ENCODE results near the gene HCFC1.

The HCFC1 gene

GRCh38 chrX:153973127-153974002 lies 1.7 kb upstream of the HCFC1 start:
- FAIRE-seq = no peak

- FAIRE-seq = no peak
Observed at GRCh38 chrX:153972368-153973126, 929 bp upstream of the HCFC1 start, which contains the start of gene TMEM187. Gene TMEM187, plus strand, starts transcription at chrX:153972754. Its CDS starts 9,309 bp downstream, at chrX:153982063.

- FAIRE-seq = no peak
Observed at GRCh38 chrX:153971124-153971449, 531 bp downstream of the HCFC1 start.

GRCh38 chrX:153970357-153971123 lies 1.1 kb downstream of the HCFC1 start:
- FAIRE-seq = no peak

- no peak for FAIRE-seq
Observed at GRCh38 chrX:153969904-153970356, 1.7 kb downstream of the HCFC1 start.

- no peak for FAIRE-seq
Observed at GRCh38 chrX:153969125-153969903, 2.3 kb downstream of the HCFC1 start.

GRCh38 chrX:153968754-153969124 lies 2.9 kb downstream of the HCFC1 start:
- FAIRE-seq = no peak

GRCh38 chrX:153968255-153968654 lies 3.4 kb downstream of the HCFC1 start:
- no peak for FAIRE-seq

- FAIRE-seq = no peak
Observed at GRCh38 chrX:153967536-153968224, 3.9 kb downstream of the HCFC1 start.

- FAIRE-seq = no peak
Observed at GRCh38 chrX:153966841-153967535, 4.6 kb downstream of the HCFC1 start.

GRCh38 chrX:153966283-153966688 lies 5.3 kb downstream of the HCFC1 start:
- FAIRE-seq = no peak

- no peak for FAIRE-seq
Observed at GRCh38 chrX:153965406-153965805, 6.2 kb downstream of the HCFC1 start.

GRCh38 chrX:153964105-153964504 lies 7.5 kb downstream of the HCFC1 start:
- no peak for FAIRE-seq

GRCh38 chrX:153963546-153963945 lies 8.1 kb downstream of the HCFC1 start:
- FAIRE-seq = no peak

GRCh38 chrX:153961292-153961691 lies 10.3 kb downstream of the HCFC1 start:
- FAIRE-seq = no peak

- FAIRE-seq = no peak
Observed at GRCh38 chrX:153960786-153961185, 10.8 kb downstream of the HCFC1 start.

- FAIRE-seq = no peak
Observed at GRCh38 chrX:153960077-153960476, 11.5 kb downstream of the HCFC1 start.

GRCh38 chrX:153959649-153960048 lies 12.0 kb downstream of the HCFC1 start:
- FAIRE-seq = no peak

GRCh38 chrX:153958605-153959004 lies 13.0 kb downstream of the HCFC1 start:
- FAIRE-seq = no peak

GRCh38 chrX:153957224-153957623 lies 14.4 kb downstream of the HCFC1 start:
- FAIRE-seq = no peak

Measured in endometrium (tissue), 2 donors.